HEK293 (cell line): ENCODE results near the gene METTL1.

Experiments used
- BCL11B ChIP-seq: fragments of 450-650 bp; formaldehyde crosslinking; IDR thresholded peaks from 2 replicates; pipeline ENCODE4 v1.5.1; 2016; ENCODE audit warnings: low read depth, missing biosample characterization, missing genetic modification characterization
- HOXD13 ChIP-seq: sonication (generic); formaldehyde crosslinking; IDR thresholded peaks from 2 replicates; pipeline ENCODE4 v1.8.0; 2022; ENCODE audit warnings: missing genetic modification reagents, borderline replicate concordance
- OSR2 ChIP-seq: fragments of 450-650 bp; formaldehyde crosslinking; IDR thresholded peaks from 2 replicates; pipeline ENCODE4 v1.5.1; 2016; ENCODE audit warnings: missing biosample characterization, missing genetic modification characterization
- OVOL3 ChIP-seq: fragments of 450-650 bp; formaldehyde crosslinking; IDR thresholded peaks from 2 replicates; pipeline ENCODE4 v1.5.1; 2016; ENCODE audit warnings: missing biosample characterization, missing genetic modification characterization
- REPIN1 ChIP-seq: fragments of 450-650 bp; formaldehyde crosslinking; IDR thresholded peaks from 2 replicates; pipeline ENCODE4 v1.5.1; 2017; ENCODE audit warnings: missing biosample characterization, missing genetic modification characterization, low read depth
- SETDB1 ChIP-seq: IDR thresholded peaks from one replicate; pipeline ENCODE4 v1.6.1; 2017; ENCODE audit warnings: mild to moderate bottlenecking, low read length, moderate library complexity, mixed read lengths; ENCODE audit not compliant: insufficient read length
- ZFP3 ChIP-seq: fragments of 450-650 bp; formaldehyde crosslinking; IDR thresholded peaks from 2 replicates; pipeline ENCODE4 v1.5.1; 2016; ENCODE audit warnings: low read depth, missing biosample characterization, missing genetic modification characterization
- ZFP41 ChIP-seq: fragments of 450-650 bp; formaldehyde crosslinking; IDR thresholded peaks from 2 replicates; pipeline ENCODE4 v1.5.1; 2016; ENCODE audit warnings: missing biosample characterization, missing genetic modification characterization, borderline replicate concordance
- ZNF157 ChIP-seq: fragments of 450-650 bp; formaldehyde crosslinking; IDR thresholded peaks from 2 replicates; pipeline ENCODE4 v1.5.1; 2016; ENCODE audit warnings: missing biosample characterization, missing genetic modification characterization
- ZNF24 ChIP-seq: fragments of 450-650 bp; formaldehyde crosslinking; IDR thresholded peaks from 2 replicates; pipeline ENCODE4 v1.5.1; 2016; ENCODE audit warnings: missing biosample characterization, missing genetic modification characterization
- ZNF248 ChIP-seq: fragments of 450-650 bp; formaldehyde crosslinking; IDR thresholded peaks from 2 replicates; pipeline ENCODE4 v1.5.1; 2017; ENCODE audit warnings: missing biosample characterization, missing genetic modification characterization
- ZNF335 ChIP-seq: fragments of 450-650 bp; formaldehyde crosslinking; conservative IDR thresholded peaks from 2 replicates; pipeline ENCODE4 v1.5.1; 2016; ENCODE audit warnings: missing biosample characterization, missing genetic modification characterization
- ZNF37A ChIP-seq: fragments of 450-650 bp; IDR thresholded peaks from 2 replicates; pipeline ENCODE4 v1.5.1; 2018; ENCODE audit warnings: missing biosample characterization, missing genetic modification characterization
- ZNF391 ChIP-seq: fragments of 450-650 bp; formaldehyde crosslinking; IDR thresholded peaks from 2 replicates; pipeline ENCODE4 v1.5.1; 2016; ENCODE audit warnings: low read depth, missing biosample characterization, missing genetic modification characterization, borderline replicate concordance
- ZNF560 ChIP-seq: fragments of 450-650 bp; formaldehyde crosslinking; IDR thresholded peaks from 2 replicates; pipeline ENCODE4 v1.5.1; 2017; ENCODE audit warnings: missing biosample characterization, missing genetic modification characterization, borderline replicate concordance
- ZNF768 ChIP-seq: fragments of 450-650 bp; formaldehyde crosslinking; IDR thresholded peaks from 2 replicates; pipeline ENCODE4 v1.5.1; 2018; ENCODE audit warnings: missing biosample characterization, mild to moderate bottlenecking, missing genetic modification characterization
- ZNF843 ChIP-seq: fragments of 450-650 bp; formaldehyde crosslinking; IDR thresholded peaks from 2 replicates; pipeline ENCODE4 v1.5.1; 2016; ENCODE audit warnings: missing biosample characterization, missing genetic modification characterization
- ZXDB ChIP-seq: fragments of 450-650 bp; formaldehyde crosslinking; IDR thresholded peaks from 2 replicates; pipeline ENCODE4 v1.5.1; 2016; ENCODE audit warnings: missing biosample characterization, missing genetic modification characterization
- TF ChIP-seq, protein P1 (sequence below): fragments of 450-650 bp; formaldehyde crosslinking; conservative IDR thresholded peaks from 2 replicates; pipeline ENCODE4 v1.5.1; 2016; ENCODE audit warnings: low read depth, missing biosample characterization, missing genetic modification characterization
- TF ChIP-seq, protein P2 (sequence below): fragments of 450-650 bp; formaldehyde crosslinking; IDR thresholded peaks from 2 replicates; pipeline ENCODE4 v1.5.1; 2016; ENCODE audit warnings: missing biosample characterization, missing genetic modification characterization
- TF ChIP-seq, protein P3 (sequence below): fragments of 450-650 bp; IDR thresholded peaks from 2 replicates; pipeline ENCODE4 v1.5.1; 2018; ENCODE audit warnings: missing biosample characterization, missing genetic modification characterization
- TF ChIP-seq, protein P4 (sequence below): fragments of 450-650 bp; formaldehyde crosslinking; IDR thresholded peaks from 2 replicates; pipeline ENCODE4 v1.5.1; 2017; ENCODE audit warnings: missing biosample characterization, missing genetic modification characterization
- TF ChIP-seq, protein P5 (sequence below): fragments of 450-650 bp; formaldehyde crosslinking; IDR thresholded peaks from 2 replicates; pipeline ENCODE4 v1.5.1; 2016; ENCODE audit warnings: missing biosample characterization, missing genetic modification characterization
- TF ChIP-seq, protein P6 (sequence below): fragments of 450-650 bp; formaldehyde crosslinking; IDR thresholded peaks from 2 replicates; pipeline ENCODE4 v1.5.1; 2017; ENCODE audit warnings: missing biosample characterization, missing genetic modification characterization

Gene METTL1

DNA sequence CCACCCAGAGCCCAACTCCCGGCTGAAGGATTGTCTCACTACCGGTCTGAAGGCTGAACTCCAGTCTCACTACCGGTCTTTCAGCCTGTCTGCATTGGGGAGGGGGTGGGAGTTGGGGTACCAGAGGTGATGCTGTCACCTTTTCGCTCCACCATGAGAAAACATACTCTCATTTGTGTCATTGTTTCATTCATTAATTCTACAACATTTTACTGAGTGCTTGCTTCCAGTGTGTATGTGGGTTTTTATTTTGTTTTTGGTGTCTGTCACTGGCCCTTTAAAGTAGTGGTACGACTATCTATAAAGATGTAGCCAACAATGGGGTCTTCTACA, 19.3 kb downstream of the METTL1 start (continued):
- TF ChIP-seq, protein P1, sequence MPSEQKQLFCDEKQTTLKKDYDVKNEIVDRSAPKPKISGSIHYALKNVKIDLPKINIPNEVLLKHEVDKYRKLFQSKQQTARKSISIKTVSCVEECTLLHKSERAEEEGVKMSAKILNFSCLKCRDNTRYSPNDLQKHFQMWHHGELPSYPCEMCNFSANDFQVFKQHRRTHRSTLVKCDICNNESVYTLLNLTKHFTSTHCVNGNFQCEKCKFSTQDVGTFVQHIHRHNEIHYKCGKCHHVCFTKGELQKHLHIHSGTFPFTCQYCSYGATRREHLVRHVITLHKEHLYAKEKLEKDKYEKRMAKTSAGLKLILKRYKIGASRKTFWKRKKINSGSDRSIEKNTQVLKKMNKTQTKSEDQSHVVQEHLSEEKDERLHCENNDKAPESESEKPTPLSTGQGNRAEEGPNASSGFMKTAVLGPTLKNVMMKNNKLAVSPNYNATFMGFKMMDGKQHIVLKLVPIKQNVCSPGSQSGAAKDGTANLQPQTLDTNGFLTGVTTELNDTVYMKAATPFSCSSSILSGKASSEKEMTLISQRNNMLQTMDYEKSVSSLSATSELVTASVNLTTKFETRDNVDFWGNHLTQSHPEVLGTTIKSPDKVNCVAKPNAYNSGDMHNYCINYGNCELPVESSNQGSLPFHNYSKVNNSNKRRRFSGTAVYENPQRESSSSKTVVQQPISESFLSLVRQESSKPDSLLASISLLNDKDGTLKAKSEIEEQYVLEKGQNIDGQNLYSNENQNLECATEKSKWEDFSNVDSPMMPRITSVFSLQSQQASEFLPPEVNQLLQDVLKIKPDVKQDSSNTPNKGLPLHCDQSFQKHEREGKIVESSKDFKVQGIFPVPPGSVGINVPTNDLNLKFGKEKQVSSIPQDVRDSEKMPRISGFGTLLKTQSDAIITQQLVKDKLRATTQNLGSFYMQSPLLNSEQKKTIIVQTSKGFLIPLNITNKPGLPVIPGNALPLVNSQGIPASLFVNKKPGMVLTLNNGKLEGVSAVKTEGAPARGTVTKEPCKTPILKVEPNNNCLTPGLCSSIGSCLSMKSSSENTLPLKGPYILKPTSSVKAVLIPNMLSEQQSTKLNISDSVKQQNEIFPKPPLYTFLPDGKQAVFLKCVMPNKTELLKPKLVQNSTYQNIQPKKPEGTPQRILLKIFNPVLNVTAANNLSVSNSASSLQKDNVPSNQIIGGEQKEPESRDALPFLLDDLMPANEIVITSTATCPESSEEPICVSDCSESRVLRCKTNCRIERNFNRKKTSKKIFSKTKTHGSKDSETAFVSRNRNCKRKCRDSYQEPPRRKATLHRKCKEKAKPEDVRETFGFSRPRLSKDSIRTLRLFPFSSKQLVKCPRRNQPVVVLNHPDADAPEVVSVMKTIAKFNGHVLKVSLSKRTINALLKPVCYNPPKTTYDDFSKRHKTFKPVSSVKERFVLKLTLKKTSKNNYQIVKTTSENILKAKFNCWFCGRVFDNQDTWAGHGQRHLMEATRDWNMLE: no peak
- TF ChIP-seq, protein P2, sequence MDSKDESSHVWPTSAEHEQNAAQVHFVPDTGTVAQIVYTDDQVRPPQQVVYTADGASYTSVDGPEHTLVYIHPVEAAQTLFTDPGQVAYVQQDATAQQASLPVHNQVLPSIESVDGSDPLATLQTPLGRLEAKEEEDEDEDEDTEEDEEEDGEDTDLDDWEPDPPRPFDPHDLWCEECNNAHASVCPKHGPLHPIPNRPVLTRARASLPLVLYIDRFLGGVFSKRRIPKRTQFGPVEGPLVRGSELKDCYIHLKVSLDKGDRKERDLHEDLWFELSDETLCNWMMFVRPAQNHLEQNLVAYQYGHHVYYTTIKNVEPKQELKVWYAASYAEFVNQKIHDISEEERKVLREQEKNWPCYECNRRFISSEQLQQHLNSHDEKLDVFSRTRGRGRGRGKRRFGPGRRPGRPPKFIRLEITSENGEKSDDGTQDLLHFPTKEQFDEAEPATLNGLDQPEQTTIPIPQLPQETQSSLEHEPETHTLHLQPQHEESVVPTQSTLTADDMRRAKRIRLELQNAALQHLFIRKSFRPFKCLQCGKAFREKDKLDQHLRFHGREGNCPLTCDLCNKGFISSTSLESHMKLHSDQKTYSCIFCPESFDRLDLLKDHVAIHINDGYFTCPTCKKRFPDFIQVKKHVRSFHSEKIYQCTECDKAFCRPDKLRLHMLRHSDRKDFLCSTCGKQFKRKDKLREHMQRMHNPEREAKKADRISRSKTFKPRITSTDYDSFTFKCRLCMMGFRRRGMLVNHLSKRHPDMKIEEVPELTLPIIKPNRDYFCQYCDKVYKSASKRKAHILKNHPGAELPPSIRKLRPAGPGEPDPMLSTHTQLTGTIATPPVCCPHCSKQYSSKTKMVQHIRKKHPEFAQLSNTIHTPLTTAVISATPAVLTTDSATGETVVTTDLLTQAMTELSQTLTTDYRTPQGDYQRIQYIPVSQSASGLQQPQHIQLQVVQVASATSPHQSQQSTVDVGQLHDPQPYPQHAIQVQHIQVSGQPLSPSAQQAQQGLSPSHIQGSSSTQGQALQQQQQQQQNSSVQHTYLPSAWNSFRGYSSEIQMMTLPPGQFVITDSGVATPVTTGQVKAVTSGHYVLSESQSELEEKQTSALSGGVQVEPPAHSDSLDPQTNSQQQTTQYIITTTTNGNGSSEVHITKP (tag by site-specific recombination): peak; percentile 86
- TF ChIP-seq ZNF37A (tag by site-specific recombination) (no peak), OVOL3 (tag by site-specific recombination) (no peak), ZNF843 (tag by site-specific recombination) (no peak), ZNF768 (tag by site-specific recombination) (no peak), ZNF24 (peak; percentile 3; the same call in 1 of the 2 replicates), ZXDB (tag by site-specific recombination) (no peak), BCL11B (tag by site-specific recombination) (no peak), ZFP41 (no peak), ZNF560 (tag by site-specific recombination) (no peak), ZFP3 (no peak), ZNF335 (tag by site-specific recombination) (no peak; the same call in 1 of the 2 replicates), REPIN1 (0 out of 2 replicates have a peak, but pooled peaks have one; percentile 17), OSR2 (peak; percentile 3; the same call in 1 of the 2 replicates), ZNF157 (tag by site-specific recombination) (no peak), ZNF248 (tag by site-specific recombination) (no peak), HOXD13 (CRISPR knock-in tag) (no peak), SETDB1 (no peak), ZNF391 (no peak)
- TF ChIP-seq, protein P3, sequence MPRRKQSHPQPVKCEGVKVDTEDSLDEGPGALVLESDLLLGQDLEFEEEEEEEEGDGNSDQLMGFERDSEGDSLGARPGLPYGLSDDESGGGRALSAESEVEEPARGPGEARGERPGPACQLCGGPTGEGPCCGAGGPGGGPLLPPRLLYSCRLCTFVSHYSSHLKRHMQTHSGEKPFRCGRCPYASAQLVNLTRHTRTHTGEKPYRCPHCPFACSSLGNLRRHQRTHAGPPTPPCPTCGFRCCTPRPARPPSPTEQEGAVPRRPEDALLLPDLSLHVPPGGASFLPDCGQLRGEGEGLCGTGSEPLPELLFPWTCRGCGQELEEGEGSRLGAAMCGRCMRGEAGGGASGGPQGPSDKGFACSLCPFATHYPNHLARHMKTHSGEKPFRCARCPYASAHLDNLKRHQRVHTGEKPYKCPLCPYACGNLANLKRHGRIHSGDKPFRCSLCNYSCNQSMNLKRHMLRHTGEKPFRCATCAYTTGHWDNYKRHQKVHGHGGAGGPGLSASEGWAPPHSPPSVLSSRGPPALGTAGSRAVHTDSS (tag by site-specific recombination): no peak
- TF ChIP-seq, protein P4, sequence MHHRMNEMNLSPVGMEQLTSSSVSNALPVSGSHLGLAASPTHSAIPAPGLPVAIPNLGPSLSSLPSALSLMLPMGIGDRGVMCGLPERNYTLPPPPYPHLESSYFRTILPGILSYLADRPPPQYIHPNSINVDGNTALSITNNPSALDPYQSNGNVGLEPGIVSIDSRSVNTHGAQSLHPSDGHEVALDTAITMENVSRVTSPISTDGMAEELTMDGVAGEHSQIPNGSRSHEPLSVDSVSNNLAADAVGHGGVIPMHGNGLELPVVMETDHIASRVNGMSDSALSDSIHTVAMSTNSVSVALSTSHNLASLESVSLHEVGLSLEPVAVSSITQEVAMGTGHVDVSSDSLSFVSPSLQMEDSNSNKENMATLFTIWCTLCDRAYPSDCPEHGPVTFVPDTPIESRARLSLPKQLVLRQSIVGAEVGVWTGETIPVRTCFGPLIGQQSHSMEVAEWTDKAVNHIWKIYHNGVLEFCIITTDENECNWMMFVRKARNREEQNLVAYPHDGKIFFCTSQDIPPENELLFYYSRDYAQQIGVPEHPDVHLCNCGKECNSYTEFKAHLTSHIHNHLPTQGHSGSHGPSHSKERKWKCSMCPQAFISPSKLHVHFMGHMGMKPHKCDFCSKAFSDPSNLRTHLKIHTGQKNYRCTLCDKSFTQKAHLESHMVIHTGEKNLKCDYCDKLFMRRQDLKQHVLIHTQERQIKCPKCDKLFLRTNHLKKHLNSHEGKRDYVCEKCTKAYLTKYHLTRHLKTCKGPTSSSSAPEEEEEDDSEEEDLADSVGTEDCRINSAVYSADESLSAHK (tag by site-specific recombination): no peak
- TF ChIP-seq, protein P5, sequence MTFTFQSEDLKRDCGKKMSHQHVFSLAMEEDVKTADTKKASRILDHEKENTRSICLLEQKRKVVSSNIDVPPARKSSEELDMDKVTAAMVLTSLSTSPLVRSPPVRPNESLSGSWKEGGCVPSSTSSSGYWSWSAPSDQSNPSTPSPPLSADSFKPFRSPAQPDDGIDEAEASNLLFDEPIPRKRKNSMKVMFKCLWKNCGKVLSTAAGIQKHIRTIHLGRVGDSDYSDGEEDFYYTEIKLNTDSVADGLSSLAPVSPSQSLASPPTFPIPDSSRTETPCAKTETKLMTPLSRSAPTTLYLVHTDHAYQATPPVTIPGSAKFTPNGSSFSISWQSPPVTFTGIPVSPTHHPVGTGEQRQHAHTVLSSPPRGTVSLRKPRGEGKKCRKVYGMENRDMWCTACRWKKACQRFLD (tag by site-specific recombination): no peak
- TF ChIP-seq, protein P6, sequence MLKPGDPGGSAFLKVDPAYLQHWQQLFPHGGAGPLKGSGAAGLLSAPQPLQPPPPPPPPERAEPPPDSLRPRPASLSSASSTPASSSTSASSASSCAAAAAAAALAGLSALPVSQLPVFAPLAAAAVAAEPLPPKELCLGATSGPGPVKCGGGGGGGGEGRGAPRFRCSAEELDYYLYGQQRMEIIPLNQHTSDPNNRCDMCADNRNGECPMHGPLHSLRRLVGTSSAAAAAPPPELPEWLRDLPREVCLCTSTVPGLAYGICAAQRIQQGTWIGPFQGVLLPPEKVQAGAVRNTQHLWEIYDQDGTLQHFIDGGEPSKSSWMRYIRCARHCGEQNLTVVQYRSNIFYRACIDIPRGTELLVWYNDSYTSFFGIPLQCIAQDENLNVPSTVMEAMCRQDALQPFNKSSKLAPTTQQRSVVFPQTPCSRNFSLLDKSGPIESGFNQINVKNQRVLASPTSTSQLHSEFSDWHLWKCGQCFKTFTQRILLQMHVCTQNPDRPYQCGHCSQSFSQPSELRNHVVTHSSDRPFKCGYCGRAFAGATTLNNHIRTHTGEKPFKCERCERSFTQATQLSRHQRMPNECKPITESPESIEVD (tag by site-specific recombination): no peak
